HG03095 (cell line): ENCODE measurements around the gene APBB1.

Experiments used
- ATAC-seq: cut with Tn5 transposase; IDR thresholded peaks from one replicate; pipeline ENCODE4 v1.9.1; 2021; ENCODE audit warnings: moderate library complexity; ENCODE audit not compliant: unreplicated experiment

The APBB1 gene

DNA sequence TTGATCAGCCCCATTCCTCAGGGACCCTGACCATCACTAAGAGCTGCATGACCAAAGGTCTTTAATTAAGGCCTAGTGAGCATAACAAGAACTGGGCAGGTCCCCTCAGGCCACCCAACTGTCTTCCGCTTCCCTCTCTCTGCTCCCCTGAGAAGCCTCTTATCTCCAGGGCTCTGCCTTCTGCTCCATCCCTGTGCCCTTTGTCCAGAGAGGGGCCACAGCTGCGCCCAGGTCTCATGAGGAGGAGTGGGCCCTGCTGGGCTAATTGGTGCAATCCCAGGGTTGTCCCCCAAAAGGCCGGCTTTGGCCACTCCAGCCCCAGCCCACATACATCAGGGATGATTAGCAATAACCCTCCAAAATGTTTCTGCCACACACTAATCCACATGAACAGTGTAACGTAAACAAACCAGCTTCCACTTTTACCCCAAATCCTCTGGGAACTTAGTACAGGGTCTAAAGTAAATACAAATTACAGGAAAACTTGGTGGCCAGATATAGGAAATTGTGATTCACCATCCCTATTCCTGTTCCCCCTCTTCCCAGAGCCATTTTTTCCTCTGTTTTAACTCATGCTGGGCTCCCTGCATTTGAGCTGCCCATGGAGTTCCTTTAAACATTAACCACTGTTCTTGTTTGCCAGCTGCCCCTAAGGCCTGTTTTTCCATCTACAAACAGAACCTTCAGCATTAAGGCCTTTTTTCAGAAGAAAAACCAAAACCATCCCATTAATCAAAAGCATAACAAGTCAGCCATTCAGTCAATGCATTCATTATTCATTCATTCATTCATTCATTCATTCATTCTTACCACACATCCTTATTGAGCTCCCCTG, 64.0 kb downstream of the APBB1 start:
- no peak for ATAC-seq

- ATAC-seq = peak; percentile 74
Observed at GRCh38 chr11:6353367-6353987, 65.4 kb downstream of the APBB1 start.

GRCh38 chr11:6351782-6352382, 67.0 kb downstream of the APBB1 start:
- no peak for ATAC-seq

GRCh38 chr11:6350486-6350885, 68.4 kb downstream of the APBB1 start:
- ATAC-seq = no peak

GRCh38 chr11:6350043-6350442, 68.9 kb downstream of the APBB1 start:
- ATAC-seq = no peak

DNA sequence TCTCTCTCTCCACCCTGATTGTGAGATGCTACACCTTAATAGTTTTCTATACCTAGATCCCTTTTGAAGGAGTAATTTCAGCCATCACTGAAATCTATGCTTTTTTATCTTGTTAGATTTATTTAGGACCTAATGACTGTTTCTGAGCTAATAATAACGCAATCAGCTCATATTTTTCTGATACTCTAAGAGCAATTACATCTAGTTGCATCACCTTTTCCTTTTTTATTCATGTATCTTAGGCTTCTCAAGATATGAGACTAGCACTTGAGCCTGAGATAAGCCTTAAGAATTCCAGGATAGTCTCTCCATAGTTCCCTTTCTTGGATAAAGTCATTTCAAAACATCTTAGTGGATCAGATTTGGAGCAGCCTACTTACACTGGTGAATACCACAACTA, 73.5 kb downstream of the APBB1 start:
- no peak for ATAC-seq
